Astrocyte (in vitro differentiated cells and primary cell): Measurements from ENCODE around the gene KLHDC8B. TPM values are rescaled to one million over a fixed set of nuclear protein-coding genes. Genes with fewer than 3 reads are reported as not detected.

Source experiments
- DNase-seq: peaks from one replicate; pipeline ENCODE4 v3.0.0-alpha.2; 2010; ENCODE audit warnings: low read depth
- FAIRE-seq: peaks from 2 replicates; lab custom pipeline; 2011; peaks lifted over from hg19 to GRCh38; lab: Jason Lieb, UNC
- H2AFZ ChIP-seq: 2 replicates; pipeline ENCODE4 v1.6.0; 2012; ENCODE audit warnings: low read depth, low read length, inconsistent platforms
- H3K27ac ChIP-seq: 2 replicates; pipeline ENCODE4 v1.5.1; 2011; ENCODE audit warnings: low read depth, low read length, inconsistent platforms
- H3K27me3 ChIP-seq: 2 replicates; pipeline ENCODE4 v1.6.0; 2011; ENCODE audit warnings: low read length, inconsistent platforms; ENCODE audit not compliant: insufficient read depth
- H3K36me3 ChIP-seq: 2 replicates; pipeline ENCODE4 v1.5.1; 2011; ENCODE audit warnings: low read length, inconsistent platforms; ENCODE audit not compliant: insufficient read depth
- H3K4me1 ChIP-seq: 2 replicates; pipeline ENCODE4 v1.5.1; 2011; ENCODE audit warnings: low read length, inconsistent platforms; ENCODE audit not compliant: insufficient read depth
- H3K4me2 ChIP-seq: 2 replicates; pipeline ENCODE4 v1.6.0; 2012; ENCODE audit warnings: low read length, inconsistent platforms
- H3K4me3 ChIP-seq: 2 replicates; pipeline ENCODE4 v1.5.1; 2011; ENCODE audit warnings: low read depth, mild to moderate bottlenecking, low read length, inconsistent platforms; ENCODE audit not compliant: insufficient read depth
- H3K79me2 ChIP-seq: 2 replicates; pipeline ENCODE4 v1.6.0; 2012; ENCODE audit warnings: mild to moderate bottlenecking, low read length, inconsistent platforms; ENCODE audit not compliant: insufficient read depth
- H3K9ac ChIP-seq: 2 replicates; pipeline ENCODE4 v1.6.0; 2012; ENCODE audit warnings: mild to moderate bottlenecking, low read length, inconsistent platforms
- H3K9me3 ChIP-seq: 2 replicates; pipeline ENCODE4 v1.5.1; 2012; ENCODE audit warnings: low read depth, mild to moderate bottlenecking, low read length, inconsistent platforms; ENCODE audit not compliant: insufficient read depth
- H4K20me1 ChIP-seq: 2 replicates; pipeline ENCODE4 v1.6.0; 2012; ENCODE audit warnings: low read length, inconsistent platforms; ENCODE audit not compliant: insufficient read depth
- H3K27ac Mint-ChIP-seq: one replicate; pipeline ENCODE4 v1.8.0; 2021; ENCODE audit warnings: mild to moderate bottlenecking, mixed read lengths; ENCODE audit not compliant: unreplicated experiment
- H3K27me3 Mint-ChIP-seq: one replicate; pipeline ENCODE4 v1.8.0; 2021; ENCODE audit warnings: low read depth, mixed read lengths; ENCODE audit not compliant: unreplicated experiment
- H3K36me3 Mint-ChIP-seq: one replicate; pipeline ENCODE4 v1.8.0; 2021; ENCODE audit warnings: low read depth, mixed read lengths; ENCODE audit not compliant: unreplicated experiment
- H3K4me1 Mint-ChIP-seq: one replicate; pipeline ENCODE4 v1.8.0; 2021; ENCODE audit warnings: low read depth, mixed read lengths; ENCODE audit not compliant: unreplicated experiment
- H3K4me3 Mint-ChIP-seq: one replicate; pipeline ENCODE4 v1.8.0; 2021; ENCODE audit warnings: mild to moderate bottlenecking, moderate library complexity, mixed read lengths; ENCODE audit not compliant: unreplicated experiment
- H3K9me3 Mint-ChIP-seq: one replicate; pipeline ENCODE4 v1.8.0; 2021; ENCODE audit warnings: mild to moderate bottlenecking, mixed read lengths; ENCODE audit not compliant: unreplicated experiment
- CTCF ChIP-seq: IDR thresholded peaks from 2 replicates; pipeline ENCODE4 v1.5.1; 2011; ENCODE audit warnings: low read depth, mild to moderate bottlenecking, inconsistent platforms, low read length, moderate library complexity; ENCODE audit not compliant: insufficient read depth
- EZH2 ChIP-seq: IDR thresholded peaks from 2 replicates; pipeline ENCODE4 v1.6.1; 2012; ENCODE audit warnings: mild to moderate bottlenecking, low read length, inconsistent platforms; ENCODE audit not compliant: insufficient read depth
- total RNA-seq: library from RNA; stranded (reverse); gene quantifications from 2 replicates; pipeline ENCODE4 v1.2.1, GENCODE V29; 2021

The KLHDC8B gene
- total RNA-seq, 1 donor from 2014 or later, result 31.6 TPM

- H3K27ac Mint-ChIP-seq, result peak overlapping the region; percentile 34
- peak overlapping the region; percentile 95 for H2AFZ ChIP-seq
Observed at GRCh38 chr3:49132073-49132436, 39.3 kb upstream of the KLHDC8B start.

DNA sequence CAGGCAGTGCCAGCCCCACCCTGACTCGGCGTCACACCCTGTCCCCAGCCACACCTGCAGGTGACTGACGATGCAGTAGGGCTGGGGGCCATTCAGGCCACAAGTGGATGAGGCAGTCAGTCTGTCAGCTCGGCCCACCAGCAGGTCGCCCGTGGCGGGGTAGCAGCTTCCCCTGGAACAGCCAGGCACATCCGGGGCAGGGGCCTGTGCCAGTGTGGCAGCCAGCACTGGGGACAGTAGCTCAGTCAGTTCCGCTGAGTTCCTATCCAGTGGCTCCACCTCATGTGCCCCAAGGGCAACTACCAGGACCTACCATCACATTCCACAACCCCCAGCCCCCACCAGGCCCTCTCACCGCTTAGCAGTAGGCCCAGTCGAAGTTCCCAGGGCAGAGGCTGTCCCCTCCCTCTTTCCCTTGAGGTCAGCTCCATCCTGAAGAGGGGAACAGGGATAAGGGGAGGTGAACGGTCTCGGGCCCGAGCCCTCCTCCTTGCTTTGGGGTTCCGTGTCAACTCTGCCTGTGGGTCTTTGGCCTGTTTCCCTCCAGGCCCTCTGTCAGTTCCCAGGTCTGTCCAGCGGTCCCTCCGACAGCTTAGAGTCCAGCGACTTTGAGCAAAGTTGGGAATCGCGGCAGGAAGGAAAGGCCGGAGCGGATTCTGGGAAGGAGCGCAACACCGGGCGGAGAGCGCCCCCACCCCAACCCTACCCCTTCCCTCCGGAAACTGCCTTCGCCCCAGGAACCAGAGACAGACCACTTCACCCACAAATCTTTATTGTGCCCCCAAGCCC, 38.8 kb upstream of the KLHDC8B start, which contains the start of gene LAMB2:
Gene LAMB2 (minus strand): TSS at position 614 of the 789 bp plus-strand sequence. CDS start 183 bp downstream, at position 431.
- no peaks in the 10 kb centered on the region for H3K27me3 Mint-ChIP-seq

More at GRCh38 chr3:49132073-49132436, 39.3 kb upstream of the KLHDC8B start:
- Histone ChIP-seq H3K9me3 (no peaks in the 10 kb centered on the region), H4K20me1 (peaks cover 44% of the 10 kb centered on the region), H3K9ac (peak overlapping the region; percentile 97), H3K79me2 (peaks cover 50% of the 10 kb centered on the region), H3K4me1 (peaks cover 22% of the 10 kb centered on the region), H3K27me3 (no peaks in the 10 kb centered on the region), H3K4me2 (peak overlapping the region; percentile 99), H3K4me3 (peak overlapping the region; percentile 97), H3K36me3 (peaks cover 11% of the 10 kb centered on the region), H3K27ac (peak overlapping the region; percentile 78)
- Mint-ChIP-seq H3K9me3 (no peaks in the 10 kb centered on the region), H3K4me1 (peaks cover 10% of the 10 kb centered on the region), H3K4me3 (peak overlapping the region; percentile 90), H3K27me3 (no peaks in the 10 kb centered on the region), H3K36me3 (peaks cover 18% of the 10 kb centered on the region)
- DNase-seq (no peak), FAIRE-seq (no peak)
- no peak for TF ChIP-seq EZH2
- TF ChIP-seq CTCF, result no peak

More for the DNA sequence above, 38.8 kb upstream of the KLHDC8B start, which contains the start of gene LAMB2:
- Mint-ChIP-seq H3K4me3 (peak within 1 kb of the TSS; percentile 90), H3K27ac (peak within 1 kb of the TSS; percentile 83), H3K36me3 (peaks cover 14% of the 10 kb centered on the region), H3K4me1 (peaks cover 10% of the 10 kb centered on the region), H3K9me3 (no peaks in the 10 kb centered on the region)
- Histone ChIP-seq H3K79me2 (peaks cover 50% of the 10 kb centered on the region), H3K27ac (peak within 1 kb of the TSS; percentile 81), H3K4me2 (peak within 1 kb of the TSS; percentile 99), H3K4me3 (peak within 1 kb of the TSS; percentile 97), H3K36me3 (peaks cover 11% of the 10 kb centered on the region), H3K4me1 (peaks cover 22% of the 10 kb centered on the region), H2AFZ (peak within 1 kb of the TSS; percentile 95), H3K27me3 (no peaks in the 10 kb centered on the region), H4K20me1 (peaks cover 43% of the 10 kb centered on the region), H3K9me3 (no peaks in the 10 kb centered on the region), H3K9ac (peak within 1 kb of the TSS; percentile 97)
- DNase-seq (peak; percentile 82), FAIRE-seq (no peak)
- TF ChIP-seq EZH2, result no peak
- TF ChIP-seq CTCF, result peak; percentile 9
